Testis (tissue), 2 donors: Measurements from ENCODE around the gene PDE8B.

Experiments used
- POLR2A ChIP-seq: fragments of 450-650 bp; IDR thresholded peaks from one replicate; pipeline ENCODE4 v1.6.1; 2017; ENCODE audit warnings: antibody characterized with exemption, mild to moderate bottlenecking, moderate library complexity
- TF ChIP-seq, protein P1 (sequence below), 3 experiments: fragments of 450-650 bp in 2 of 3; fragments of 200-600 bp in 1 of 3; sonication (generic) in 1 of 3; IDR thresholded peaks; one replicate each; pipeline ENCODE4 v1.5.1; 2016 to 2019; ENCODE audit warnings: antibody characterized with exemption in 3 of 3, mild to moderate bottlenecking in 2 of 3, moderate library complexity in 1 of 3

DNA sequence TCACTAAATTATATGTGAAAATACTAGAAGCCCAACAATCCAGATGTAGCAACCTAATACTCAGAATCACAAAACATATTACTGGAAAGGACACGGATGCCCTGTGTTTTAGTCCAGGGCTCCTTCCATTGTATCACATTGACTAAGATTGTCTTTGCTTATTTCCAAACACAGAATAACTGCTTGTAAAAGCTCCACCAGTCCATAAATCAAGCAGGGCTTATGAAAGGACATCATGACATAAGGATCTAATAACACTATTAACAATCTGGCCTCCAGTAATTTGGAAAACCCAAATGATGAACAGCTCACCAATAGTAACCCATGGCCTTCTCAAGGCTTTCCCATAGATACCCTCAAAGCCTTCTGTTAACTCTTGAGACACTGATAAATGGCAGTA, 241.9 kb downstream of the PDE8B start:
- TF ChIP-seq, protein P1, sequence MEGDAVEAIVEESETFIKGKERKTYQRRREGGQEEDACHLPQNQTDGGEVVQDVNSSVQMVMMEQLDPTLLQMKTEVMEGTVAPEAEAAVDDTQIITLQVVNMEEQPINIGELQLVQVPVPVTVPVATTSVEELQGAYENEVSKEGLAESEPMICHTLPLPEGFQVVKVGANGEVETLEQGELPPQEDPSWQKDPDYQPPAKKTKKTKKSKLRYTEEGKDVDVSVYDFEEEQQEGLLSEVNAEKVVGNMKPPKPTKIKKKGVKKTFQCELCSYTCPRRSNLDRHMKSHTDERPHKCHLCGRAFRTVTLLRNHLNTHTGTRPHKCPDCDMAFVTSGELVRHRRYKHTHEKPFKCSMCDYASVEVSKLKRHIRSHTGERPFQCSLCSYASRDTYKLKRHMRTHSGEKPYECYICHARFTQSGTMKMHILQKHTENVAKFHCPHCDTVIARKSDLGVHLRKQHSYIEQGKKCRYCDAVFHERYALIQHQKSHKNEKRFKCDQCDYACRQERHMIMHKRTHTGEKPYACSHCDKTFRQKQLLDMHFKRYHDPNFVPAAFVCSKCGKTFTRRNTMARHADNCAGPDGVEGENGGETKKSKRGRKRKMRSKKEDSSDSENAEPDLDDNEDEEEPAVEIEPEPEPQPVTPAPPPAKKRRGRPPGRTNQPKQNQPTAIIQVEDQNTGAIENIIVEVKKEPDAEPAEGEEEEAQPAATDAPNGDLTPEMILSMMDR (IDR thresholded peaks at IDR 0.05), result no peak
- no peak for TF ChIP-seq POLR2A
